ENCODE data around the gene IL17RB.
A peak's percentile ranks its signal among the peaks of the same experiment; 100 is the strongest.

IL17RB gene

DNA sequence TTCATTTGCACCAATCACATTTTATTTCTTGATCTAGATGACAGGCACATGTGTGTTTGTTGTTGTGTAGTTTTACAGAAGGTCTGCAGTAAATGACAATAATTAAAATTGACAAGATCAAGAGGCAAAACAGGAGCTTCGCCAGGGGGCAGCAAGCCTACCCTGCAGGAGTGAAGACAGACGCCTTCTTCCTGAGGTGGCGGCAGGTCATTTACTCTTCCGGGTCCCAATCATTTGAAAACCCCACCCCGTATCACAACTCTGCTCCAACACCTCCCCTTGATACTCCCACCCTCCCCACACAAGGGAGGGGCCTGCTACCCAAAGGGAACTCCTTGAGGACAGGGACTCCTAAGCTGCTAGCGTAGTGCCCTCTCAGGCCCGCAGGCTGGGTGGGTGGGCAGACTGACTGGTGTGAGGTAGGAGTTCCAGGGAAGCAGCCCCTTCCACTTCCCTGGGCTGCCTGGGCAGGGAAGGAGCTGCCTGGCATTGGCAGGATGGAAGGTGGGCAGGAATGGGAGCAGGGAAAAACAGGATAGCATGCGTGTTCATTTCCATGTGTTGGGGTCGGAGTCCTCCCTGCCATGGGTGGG, 13.2 kb upstream of the IL17RB start:
- no peak for DNase-seq (ENCODE audit: low spot score)

DNA sequence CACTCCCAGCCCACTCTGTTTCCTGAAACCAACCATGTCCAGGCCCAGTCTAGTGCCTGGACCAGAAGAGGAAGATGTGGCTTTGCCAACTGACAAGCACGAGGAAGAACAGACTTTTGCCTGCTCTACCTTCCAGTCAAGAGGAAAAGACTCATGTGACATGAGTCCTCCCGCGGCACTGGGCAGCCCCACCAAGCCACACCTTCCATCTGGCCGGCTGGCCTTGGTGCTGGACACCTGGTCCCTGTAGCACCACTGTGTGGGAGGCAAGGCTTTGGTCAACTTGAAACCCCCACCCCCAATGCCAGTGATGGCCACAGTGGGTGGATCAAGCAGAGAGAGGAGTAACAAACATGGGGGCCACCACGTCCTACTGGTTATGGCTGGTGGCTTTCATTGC, 12.7 kb upstream of the IL17RB start:
- DNase-seq (ENCODE audit: low spot score) = no peak

DNA sequence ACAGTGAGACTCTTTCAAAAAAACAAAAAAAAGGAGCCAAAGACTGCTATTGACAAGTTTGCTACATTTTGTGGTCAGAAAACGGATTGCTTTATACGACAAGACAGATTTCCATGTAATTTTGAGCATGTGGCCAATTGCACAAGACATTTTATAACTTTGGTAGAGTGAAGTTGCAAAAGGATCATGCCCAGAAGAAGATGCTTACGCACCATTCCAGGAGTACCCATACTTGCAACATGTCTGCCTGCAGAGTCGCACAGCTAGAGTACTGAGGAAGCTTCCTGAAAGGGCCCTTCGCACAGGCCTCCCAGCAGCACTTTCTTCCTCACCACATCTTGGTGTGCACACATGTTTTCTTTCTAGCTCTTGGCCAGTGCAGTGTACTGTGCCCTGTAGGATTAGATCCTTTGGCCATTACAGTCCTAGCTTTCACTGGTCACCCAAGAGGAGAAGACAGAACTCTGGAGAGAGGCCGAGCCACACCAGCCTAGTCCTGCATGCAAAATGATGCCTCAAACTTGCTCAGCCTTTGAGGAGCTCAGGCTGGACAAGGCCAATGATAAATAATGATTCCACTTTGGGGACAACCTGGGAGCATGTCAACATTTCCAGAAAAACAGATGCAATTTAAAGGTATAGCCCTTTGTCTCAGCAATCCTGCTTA, 11.8 kb upstream of the IL17RB start:
- no peak for DNase-seq (ENCODE audit: low spot score)

DNA sequence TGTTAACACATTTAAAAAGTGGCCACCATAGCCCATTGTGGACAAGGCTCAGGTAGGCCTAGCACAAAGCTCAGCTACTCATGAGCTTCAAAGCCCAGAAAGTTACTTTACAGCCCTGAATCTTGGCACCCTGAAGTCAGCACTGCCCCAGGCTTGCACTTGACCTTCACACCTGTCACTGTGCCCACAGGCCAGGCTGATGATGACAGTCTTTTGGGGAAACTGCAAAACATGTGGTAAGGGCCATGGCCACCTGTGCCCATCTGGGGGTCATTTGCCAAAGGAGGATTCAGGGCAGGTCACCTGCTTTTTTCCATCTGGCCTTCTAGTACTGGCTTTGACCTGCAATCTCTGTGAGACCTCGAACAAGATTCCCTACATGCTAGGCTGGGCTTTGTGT, 11.1 kb upstream of the IL17RB start:
- DNase-seq (ENCODE audit: low spot score) = no peak

DNA sequence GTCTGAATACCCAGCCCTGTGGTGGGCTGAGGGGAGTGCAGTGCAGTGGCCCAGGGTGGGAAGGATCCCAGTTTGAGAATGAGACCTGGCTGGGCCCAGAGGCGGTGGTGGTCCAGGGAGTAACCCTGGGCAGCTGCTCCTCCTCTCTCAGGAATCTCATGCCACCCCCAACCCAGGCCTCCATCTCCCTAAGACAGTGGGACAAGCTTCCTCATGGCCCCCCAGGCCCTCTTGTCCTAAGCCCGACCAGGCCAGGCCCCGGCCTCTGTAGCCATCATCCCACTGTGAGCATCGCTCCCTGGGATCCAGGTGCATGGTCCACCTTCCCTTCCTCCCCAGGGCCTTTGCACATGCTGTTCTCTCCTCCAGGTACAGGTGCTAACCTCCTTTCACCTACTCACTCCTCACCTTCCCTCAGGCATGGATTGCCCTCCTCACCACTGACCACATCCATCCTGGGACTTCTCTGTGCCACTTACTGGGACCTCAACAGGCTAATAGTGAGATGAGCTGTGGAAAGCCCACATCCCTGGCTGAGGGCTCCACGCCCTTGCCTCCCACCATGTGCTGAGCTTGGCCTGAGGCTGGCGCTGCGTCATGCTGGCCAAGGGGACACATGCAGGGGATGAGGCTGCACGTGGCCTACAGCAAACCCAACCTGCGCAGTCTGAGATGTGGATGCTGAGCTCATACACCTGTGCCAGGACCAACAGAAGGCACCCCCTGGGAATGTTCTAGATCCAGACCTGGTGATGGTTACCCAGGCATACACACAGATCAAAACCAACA, 10.1 kb upstream of the IL17RB start:
- no peak for DNase-seq (ENCODE audit: low spot score)

DNA sequence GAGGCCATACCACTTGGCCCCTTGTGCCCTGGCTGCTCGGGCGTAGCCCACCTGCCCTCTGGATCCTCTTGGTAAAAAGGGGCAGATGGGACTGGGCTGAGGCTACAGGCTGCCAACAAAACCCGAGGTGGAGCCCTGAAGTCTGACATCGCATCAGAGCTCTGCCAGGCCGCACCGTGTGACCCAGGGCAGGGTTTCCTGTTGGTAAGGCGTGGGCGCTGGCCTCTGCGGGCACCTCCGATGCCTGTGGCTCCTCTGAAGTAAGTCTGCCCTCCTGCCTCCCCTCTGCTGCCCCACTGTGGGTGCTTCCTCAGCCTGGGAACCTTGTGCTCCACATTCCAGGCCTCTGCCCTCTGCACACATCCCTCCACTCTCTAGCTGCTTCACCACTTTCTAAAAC, 9.0 kb upstream of the IL17RB start:
- no peak for DNase-seq (ENCODE audit: low spot score)

DNA sequence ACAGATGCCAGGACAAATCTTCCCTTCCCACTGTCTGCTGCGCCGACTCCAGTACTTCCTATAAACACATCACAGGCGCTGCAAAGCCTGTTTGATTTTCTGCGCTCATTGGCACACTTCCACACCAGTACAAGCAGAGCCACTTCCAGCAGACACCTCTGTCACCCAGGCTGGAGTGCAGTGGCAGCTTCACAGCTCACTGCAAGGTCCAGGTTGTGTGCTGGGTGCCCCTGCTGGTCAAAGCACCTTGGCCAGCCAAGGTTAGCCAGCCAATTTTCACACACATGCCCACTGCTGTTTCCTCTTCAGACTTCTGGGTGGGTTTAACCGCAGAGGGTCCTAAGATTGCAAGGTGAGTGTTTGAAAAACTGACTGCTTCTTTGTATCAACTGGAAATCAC, 5.1 kb upstream of the IL17RB start:
- no peak for DNase-seq (ENCODE audit: low spot score)

DNA sequence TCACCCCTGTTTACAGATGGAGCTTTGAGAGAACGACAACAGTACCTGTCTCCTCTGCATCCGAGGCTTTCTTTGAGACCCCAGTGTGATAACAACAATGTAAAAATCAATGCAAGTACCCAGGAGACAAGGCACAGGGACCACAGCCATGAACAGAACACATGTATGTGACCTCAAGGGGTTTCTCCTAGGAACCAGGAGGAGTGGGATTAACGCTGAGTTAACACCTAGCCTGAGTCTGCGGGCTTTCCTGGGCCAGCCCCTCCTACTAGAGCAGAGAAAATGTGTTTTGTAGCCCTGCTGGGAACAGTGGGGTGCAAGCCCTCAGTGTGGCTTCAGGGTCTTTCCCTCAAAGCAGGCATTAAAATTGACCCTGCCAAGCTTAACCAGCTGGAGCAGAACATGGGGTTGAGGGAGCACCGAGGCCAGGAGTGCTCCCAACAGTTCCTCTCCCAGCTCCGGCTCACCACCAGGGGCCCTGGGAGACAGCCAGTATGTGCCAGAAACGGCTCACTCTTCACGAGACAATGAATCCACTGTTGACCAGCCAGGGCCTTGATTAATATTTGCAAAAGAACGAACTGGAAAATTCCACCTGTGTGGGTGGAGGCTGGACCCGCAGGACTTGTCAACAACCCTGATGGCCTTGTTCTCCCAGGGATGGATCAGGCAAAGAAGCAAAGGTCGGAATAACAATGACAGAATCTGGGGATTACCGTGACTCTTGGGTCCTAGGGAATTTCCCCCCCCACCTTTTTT, 3.8 kb upstream of the IL17RB start:
- DNase-seq (ENCODE audit: low spot score) = peak; percentile 92

DNA sequence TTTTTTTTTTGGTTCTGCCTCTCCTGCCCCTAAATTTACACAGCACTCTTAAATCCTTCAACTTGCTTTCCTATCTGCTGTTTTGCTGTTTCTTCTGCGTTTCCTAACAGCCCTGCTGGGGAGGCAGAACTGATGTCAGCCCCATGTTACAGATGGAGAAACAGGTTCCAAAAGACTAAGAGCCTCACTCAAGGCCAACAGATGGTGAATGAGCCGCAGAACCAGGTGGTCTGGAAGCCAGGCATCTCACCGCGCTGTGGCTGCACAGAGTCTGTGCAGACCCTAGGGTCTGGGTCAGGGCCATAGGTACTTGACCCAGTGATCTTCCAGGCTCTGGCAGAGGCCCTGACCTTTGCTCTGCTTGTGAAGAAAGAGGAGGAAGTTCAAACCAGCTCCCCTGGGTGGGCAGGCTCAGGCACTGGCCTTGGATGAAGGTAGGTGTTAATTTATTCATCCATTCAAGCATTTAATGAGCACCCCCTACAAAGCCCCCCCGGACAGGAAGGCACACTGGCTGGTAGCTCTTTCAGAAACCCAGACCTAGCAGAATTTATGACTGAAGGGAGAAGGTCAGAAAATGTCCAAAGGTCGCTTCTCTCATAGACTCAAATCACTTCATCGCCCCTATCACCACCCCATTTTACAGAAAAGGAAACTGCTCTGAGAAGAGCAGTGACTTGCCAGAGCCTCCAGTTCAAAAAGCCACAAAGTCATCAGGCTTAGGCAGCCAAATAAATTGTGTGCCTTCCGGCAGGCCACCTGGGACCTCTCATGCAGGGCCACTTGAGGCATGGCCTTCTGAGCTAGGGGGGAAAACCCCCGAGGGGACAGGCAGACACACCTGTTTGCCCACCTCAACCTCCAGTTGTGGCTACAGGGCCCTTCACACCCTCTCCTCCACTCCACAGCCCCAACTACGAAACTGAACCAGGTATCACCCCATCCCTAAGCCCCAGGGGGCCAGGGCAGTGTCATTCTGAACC, 2.9 kb upstream of the IL17RB start:
- peak; percentile 53 for DNase-seq (ENCODE audit: low spot score)

DNA sequence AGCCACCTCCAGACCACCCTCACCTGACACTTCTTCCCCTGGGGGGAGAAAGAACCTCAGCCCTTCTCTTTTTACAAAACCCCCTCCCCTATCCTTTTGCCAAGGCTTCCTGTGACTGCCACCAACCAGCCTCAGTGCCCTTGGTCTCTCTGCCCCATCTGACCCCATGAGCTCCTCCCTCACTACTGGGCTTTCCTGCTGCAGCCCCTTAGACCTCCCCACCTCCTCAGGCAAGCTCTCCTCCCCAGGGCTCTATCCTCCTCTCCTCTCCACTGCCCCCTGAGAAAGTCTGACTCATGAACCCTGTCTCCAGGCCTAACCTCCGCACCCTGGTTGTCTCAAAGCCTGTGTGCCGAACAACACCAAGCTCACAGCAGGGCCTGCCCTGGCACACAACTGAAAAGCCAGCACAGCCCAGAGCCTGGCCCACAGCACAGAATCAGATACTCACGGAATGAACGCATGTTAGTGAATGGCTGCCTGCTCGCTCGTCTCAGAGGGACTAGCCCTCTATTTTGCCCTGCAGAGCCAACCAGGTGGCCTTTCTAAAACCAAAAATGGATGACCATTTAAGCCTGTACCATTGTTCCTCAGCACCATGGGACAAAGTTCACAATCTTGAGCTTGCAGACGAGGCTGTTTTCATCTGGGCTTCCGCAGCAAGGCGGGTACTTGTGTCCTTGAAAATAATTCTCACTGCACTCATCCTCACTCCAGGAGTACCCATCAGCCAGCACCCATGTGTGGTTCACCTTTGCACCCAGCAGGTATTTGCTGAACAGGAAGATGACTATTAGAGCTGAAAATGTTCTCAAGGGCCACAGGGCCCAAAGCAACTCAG, 1.9 kb upstream of the IL17RB start:
- peak; percentile 54 for DNase-seq (ENCODE audit: low spot score)

DNA sequence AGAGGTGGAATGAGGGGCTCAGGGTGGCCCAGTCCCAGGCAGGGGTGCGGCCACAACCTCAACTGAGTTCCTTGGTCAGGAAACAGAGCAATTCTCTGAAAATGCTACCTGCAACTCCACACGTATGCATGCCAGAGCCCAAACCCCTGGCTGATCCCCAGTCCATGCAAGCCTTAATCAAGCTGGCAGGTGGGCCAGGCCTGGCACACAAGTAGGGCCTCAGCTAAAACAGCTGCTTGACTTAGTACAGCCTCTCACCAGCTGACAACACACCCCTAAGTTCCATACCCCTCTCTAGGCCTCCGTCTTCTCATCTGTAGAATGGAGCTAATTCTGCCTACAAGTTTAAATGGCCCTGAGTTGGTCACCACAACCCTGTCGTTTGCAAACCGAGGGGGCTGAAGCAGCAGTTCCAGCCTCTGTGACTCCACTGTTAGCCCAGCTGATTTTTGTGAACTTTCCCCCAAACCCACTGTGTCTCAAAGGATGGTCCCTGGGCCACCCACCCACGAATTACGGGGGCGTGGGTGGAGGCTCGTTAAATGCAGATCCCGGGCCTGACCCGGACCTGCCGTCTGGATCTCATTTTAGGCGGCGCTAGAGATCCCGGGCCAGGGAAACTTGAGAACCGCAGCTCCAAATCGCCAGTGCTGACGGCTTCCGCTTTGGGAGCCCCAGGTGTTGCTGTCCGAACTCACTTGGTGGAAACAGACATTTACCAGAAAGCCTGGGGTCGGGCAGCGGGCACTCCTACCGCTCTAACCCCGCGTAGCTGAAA, 1.1 kb upstream of the IL17RB start:
- peak; percentile 30 for DNase-seq (ENCODE audit: low spot score)

DNA sequence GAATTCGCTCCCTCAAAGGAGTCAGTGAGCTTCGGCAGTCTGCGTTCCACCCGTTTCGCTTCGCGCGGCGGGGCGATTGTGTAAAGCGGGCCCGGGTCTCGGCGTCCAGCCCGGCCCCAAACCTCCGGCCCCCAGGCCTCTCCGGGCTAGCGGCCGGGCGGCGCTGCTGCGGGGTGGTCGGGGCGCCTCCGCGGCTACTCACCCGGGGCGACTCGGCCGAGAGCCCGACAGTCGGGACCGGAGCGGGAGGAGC, 561 bp upstream of the IL17RB start:
- DNase-seq (ENCODE audit: low spot score) = no peak

DNA sequence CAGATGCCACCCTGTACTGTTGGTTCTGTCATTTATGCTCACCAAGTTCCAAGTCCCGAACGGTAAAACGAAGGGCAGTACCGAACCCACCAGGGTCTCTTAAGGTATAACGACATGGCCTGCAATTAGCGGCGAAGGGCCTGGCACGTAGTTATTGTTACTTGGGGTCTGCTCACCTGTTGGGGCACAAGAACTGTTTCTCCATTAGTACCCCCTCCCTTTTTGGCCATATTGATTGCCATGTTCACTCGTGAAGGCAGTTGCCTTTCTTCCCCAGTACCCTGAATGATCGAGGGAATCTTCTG, 435 bp downstream of the IL17RB start:
- DNase-seq (ENCODE audit: low spot score) = no peak

DNA sequence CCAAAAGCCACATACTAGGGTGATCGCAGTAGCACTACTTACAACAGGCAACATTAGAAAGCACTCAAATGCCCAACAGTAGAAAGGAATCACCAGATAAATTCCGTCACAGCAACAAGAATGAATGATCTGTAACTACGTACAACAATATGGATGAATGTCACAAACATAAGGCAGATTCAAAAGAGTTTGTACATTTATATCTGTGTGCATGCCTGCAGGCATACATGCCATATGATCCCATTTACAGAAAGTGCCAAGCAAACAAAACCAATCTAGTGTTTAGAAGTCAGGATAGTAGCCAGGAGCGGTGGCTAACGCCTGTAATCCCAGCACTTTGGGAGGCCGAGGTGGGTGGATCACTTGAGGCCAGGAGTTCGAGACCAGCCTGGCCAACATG, 3.5 kb downstream of the IL17RB start:
- DNase-seq (ENCODE audit: low spot score) = no peak

DNA sequence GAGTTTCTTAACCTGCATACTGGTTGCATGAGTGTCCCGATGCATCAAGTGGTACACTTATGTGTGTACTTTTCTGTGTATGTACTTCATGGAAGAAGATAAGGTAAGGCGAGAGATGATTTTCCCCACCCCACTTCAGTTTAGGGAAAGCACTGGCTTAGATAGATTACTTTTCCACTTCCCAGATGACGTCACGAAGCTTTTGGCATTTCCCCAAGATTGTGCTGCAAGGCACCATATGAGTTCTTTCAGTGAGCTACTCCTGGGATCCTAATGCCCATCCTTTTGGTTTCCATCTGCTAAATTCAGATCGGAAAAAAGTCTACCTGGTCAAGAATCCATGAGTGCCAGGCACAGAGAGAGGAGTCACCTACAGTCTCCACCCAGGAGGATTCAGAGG, 4.5 kb downstream of the IL17RB start:
- peak; percentile 35 for DNase-seq (ENCODE audit: low spot score)

DNA sequence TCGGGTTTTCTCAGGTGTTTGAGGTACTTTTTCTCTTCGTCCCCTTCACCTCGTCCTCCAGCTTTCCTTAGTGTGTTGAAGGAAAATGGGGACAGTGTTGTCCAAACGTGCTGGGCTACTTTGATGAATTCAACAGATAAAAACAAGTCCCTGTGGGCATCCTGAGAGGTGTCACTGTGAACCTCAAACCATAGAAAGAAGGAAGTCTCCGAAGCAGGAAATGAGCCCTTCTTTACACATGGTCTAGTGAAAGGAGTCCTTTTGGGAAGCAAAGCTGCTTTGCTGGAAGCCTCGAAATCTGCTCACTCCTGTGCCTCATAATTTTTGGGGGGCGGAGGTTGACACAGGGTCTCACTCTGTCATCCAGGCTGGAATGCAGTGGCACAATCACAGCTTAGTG, 10.6 kb downstream of the IL17RB start:
- no peak for DNase-seq (ENCODE audit: low spot score)

DNA sequence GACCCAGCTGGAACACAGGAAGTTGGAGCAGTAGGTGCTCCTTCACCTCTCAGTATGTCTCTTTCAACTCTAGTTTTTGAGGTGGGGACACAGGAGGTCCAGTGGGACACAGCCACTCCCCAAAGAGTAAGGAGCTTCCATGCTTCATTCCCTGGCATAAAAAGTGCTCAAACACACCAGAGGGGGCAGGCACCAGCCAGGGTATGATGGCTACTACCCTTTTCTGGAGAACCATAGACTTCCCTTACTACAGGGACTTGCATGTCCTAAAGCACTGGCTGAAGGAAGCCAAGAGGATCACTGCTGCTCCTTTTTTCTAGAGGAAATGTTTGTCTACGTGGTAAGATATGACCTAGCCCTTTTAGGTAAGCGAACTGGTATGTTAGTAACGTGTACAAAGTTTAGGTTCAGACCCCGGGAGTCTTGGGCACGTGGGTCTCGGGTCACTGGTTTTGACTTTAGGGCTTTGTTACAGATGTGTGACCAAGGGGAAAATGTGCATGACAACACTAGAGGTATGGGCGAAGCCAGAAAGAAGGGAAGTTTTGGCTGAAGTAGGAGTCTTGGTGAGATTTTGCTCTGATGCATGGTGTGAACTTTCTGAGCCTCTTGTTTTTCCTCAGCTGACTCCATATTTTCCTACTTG, 11.9 kb downstream of the IL17RB start:
- DNase-seq (ENCODE audit: low spot score) = no peak

DNA sequence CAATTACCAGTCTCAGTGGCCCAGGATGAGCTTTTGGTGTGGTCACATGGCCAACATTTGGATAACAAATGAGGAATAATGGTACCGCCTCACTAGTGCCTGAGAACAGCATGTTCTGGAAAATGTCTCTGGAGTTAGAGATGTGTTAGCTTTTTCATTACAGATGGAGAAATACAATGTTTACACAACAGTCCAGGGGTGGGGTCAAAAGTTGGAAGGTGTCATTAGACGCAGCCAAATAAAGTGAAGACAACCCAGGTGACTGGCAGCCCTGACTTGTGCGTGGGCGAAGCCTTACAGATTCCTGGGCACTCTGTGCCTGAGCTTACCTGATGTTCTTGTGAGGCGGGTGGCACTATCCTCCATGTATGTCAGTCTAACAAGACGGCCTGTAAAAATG, 12.8 kb downstream of the IL17RB start:
- DNase-seq (ENCODE audit: low spot score) = no peak

DNA sequence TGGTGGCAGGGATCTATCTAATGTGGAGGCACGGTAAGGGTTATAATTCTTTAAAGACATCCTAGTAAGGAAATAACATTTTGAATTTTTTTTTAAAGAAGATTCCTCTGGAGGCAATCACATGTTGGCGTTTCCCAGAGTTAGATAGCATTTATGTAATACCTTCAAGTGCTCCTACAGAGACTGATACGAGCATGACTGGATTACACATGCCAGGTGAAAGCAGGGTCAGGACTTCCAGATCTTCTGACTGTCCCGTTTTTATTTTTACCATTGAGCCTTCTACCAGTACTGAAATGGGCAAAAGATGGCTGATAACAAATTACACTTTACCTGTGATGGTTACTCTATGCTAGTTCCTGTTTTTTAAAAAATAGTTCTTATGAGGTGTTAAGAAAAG, 13.8 kb downstream of the IL17RB start:
- DNase-seq (ENCODE audit: low spot score) = no peak

DNA sequence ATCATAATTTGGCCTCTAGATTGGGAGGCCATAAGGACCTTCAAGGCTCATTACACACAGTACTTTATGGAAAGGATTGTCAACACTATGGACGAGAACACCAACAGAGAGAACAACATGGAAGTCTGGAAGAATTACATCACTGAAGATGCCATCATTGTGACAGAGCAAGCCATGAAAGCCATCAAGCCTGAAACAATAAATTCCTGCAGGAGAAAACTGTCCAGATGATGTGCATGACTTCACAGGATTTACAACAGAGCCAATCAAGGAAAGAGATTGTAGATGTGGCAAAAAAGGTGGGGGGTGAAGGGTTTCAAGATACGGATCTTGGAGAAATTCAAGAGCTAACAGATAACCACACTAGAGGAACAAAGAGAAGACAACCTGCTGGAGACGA, 15.9 kb downstream of the IL17RB start:
- no peak for DNase-seq (ENCODE audit: low spot score)

All from Ammon's horn (tissue), 1 donor.